Endothelial cell of umbilical vein (primary cell): ENCODE results near the gene TARS1. TPM values are rescaled to one million over a fixed set of nuclear protein-coding genes. Genes with fewer than 3 reads are reported as not detected.

Experiments used
- BruUV-seq: library from RNA; stranded (reverse); fragments of 400-500 nt; replicated peaks from 2 replicates; lab custom pipeline; 2021; lab: Mats Ljungman, UMichigan
- CTCF ChIA-PET: fragments of 300-600, 350-600 bp; sonication (Branson Sonifier 250); formaldehyde crosslinking; loops from one replicate; lab custom pipeline; 2021; ENCODE audit warnings: antibody characterized with exemption, inconsistent platforms; lab: Charles Lee
- POLR2A ChIA-PET: fragments of 300-600, 350-600 bp; sonication (Branson Sonifier 250); formaldehyde crosslinking; loops from one replicate; lab custom pipeline; 2021; ENCODE audit warnings: antibody characterized with exemption, inconsistent platforms; lab: Charles Lee
- DNase-seq: peaks from one replicate; pipeline ENCODE4 v3.0.0-alpha.2; 2011; ENCODE audit warnings: low read depth, low spot score
- FAIRE-seq: peaks from 2 replicates; lab custom pipeline; 2011; peaks lifted over from hg19 to GRCh38; lab: Jason Lieb, UNC
- H2AFZ ChIP-seq: 2 replicates; pipeline ENCODE4 v1.6.0; 2012; ENCODE audit warnings: low read depth, low read length, control low read depth, inconsistent platforms
- H3K27ac ChIP-seq: 2 replicates; pipeline ENCODE4 v1.5.1; 2011; ENCODE audit warnings: low read depth, mild to moderate bottlenecking, control low read depth, low read length, moderate library complexity; ENCODE audit not compliant: insufficient read depth
- H3K27me3 ChIP-seq, 2 experiments: 2 replicates each; pipeline versions ENCODE4 v1.6.0 to v1.6.1; 2011; ENCODE audit warnings: low read length in 2 of 2, mixed read lengths in 1 of 2; ENCODE audit not compliant: control insufficient read depth in 2 of 2, insufficient read depth in 2 of 2
- H3K36me3 ChIP-seq, 2 experiments: 2 replicates in 1 of 2; 3 replicates in 1 of 2; pipeline ENCODE4 v1.5.1; 2011; ENCODE audit warnings: low read length in 2 of 2, mild to moderate bottlenecking in 1 of 2, moderate library complexity in 1 of 2; ENCODE audit not compliant: control insufficient read depth in 2 of 2, insufficient read depth in 2 of 2; ENCODE audit errors: extremely low read depth in 1 of 2
- H3K4me1 ChIP-seq: 3 replicates; pipeline ENCODE4 v1.5.1; 2011; ENCODE audit warnings: mild to moderate bottlenecking, low read length; ENCODE audit not compliant: control insufficient read depth, insufficient read depth; ENCODE audit errors: extremely low read depth
- H3K4me2 ChIP-seq: 2 replicates; pipeline ENCODE4 v1.6.1; 2011; ENCODE audit warnings: low read length, control low read depth, mixed read lengths; ENCODE audit not compliant: insufficient read depth
- H3K4me3 ChIP-seq, 3 experiments: fragments of 200-600 bp in 1 of 3; sonication (generic), shearing (Covaris generic) in 1 of 3; replicated peaks in 1 of 3; 2 replicates each; pipeline ENCODE4 v1.5.1; 2011 to 2016; ENCODE audit warnings: control low read depth in 3 of 3, low read length in 3 of 3, mild to moderate bottlenecking in 2 of 3, inconsistent platforms in 1 of 3, low read depth in 1 of 3, moderate library complexity in 1 of 3; ENCODE audit not compliant: insufficient read depth in 1 of 3
- H3K79me2 ChIP-seq: 2 replicates; pipeline ENCODE4 v1.6.0; 2012; ENCODE audit warnings: low read length, inconsistent platforms; ENCODE audit not compliant: control insufficient read depth, insufficient read depth
- H3K9ac ChIP-seq: replicated peaks from 2 replicates; pipeline ENCODE3; 2011; ENCODE audit warnings: low read length, control low read depth; ENCODE audit not compliant: insufficient read depth; ENCODE audit errors: extremely low read depth
- H3K9me1 ChIP-seq: replicated peaks from 3 replicates; pipeline ENCODE4 v1.6.0; 2011; ENCODE audit warnings: mild to moderate bottlenecking, low read length; ENCODE audit not compliant: control insufficient read depth, insufficient read depth; ENCODE audit errors: extremely low read depth
- H3K9me3 ChIP-seq: replicated peaks from 2 replicates; pipeline ENCODE4 v1.5.1; 2012; ENCODE audit warnings: low read length, inconsistent platforms; ENCODE audit not compliant: control insufficient read depth, insufficient read depth
- H4K20me1 ChIP-seq: replicated peaks from 2 replicates; pipeline ENCODE3; 2011; ENCODE audit warnings: mild to moderate bottlenecking, low read length; ENCODE audit not compliant: control insufficient read depth, insufficient read depth; ENCODE audit errors: extremely low read depth
- EZH2 ChIP-seq: IDR thresholded peaks from 2 replicates; pipeline ENCODE4 v1.6.1; 2012; ENCODE audit warnings: borderline replicate concordance, low read depth, mild to moderate bottlenecking, moderate library complexity, low read length, inconsistent platforms; ENCODE audit not compliant: severe bottlenecking
- FOS ChIP-seq: IDR thresholded peaks from 2 replicates; pipeline ENCODE4 v1.6.1; 2011; ENCODE audit warnings: mild to moderate bottlenecking, low read length, moderate library complexity, borderline replicate concordance; ENCODE audit not compliant: insufficient read depth
- JUN ChIP-seq: IDR thresholded peaks from 2 replicates; pipeline ENCODE4 v1.6.1; 2011; ENCODE audit warnings: borderline replicate concordance, low read depth; ENCODE audit not compliant: insufficient read length, insufficient read depth
- MYC ChIP-seq: IDR thresholded peaks from one replicate; pipeline ENCODE4 v1.6.1; 2011; ENCODE audit warnings: mild to moderate bottlenecking, low read depth, low read length
- POLR2A ChIP-seq: IDR thresholded peaks from 2 replicates; pipeline ENCODE4 v1.6.1; 2012; ENCODE audit warnings: low read depth, mild to moderate bottlenecking, control low read depth, low read length
- POLR2AphosphoS5 ChIP-seq: IDR thresholded peaks from 2 replicates; pipeline ENCODE4 v1.6.1; 2012; ENCODE audit warnings: low read depth, mild to moderate bottlenecking, control low read depth, low read length, moderate library complexity; ENCODE audit not compliant: insufficient read depth
- dilution Hi-C: fragments of 300-500 bp; cut with MboI; formaldehyde crosslinking; loops from one replicate; pipeline ENCODE4 v1.15.0; 2019; ENCODE audit warnings: low sequenced_read_pairs; ENCODE audit not compliant: extremely low pct_ligation_motif_present
- intact Hi-C: fragments of 100-400 bp; cut with micrococcal nuclease; formaldehyde crosslinking; loops from one replicate; pipeline ENCODE4 v1.10.0; 2022
- polyA plus RNA-seq, 4 experiments: library from polyadenylated mRNA; depleted of rRNA in 3 of 4; stranded (reverse) in 3 of 4; unstranded in 1 of 4; fragments of >200 nt; gene quantifications; 2 replicates each; pipeline versions ENCODE4 v1.2.1 to v1.2.3, GENCODE V29; 2011 to 2012; ENCODE audit warnings: missing spikeins in 1 of 4
- total RNA-seq: library from RNA; stranded (reverse); gene quantifications from 2 replicates; pipeline ENCODE4 v1.2.3, GENCODE V29; 2021
- TF ChIP-seq, protein P1 (sequence below): IDR thresholded peaks from 2 replicates; pipeline ENCODE4 v1.6.1; 2011; ENCODE audit not compliant: insufficient read depth, insufficient read length
- TF ChIP-seq, protein P2 (sequence below), 2 donors: IDR thresholded peaks; 1 replicate in 1 of 2; 2 replicates in 1 of 2; pipeline ENCODE4 v1.5.1; 2011; ENCODE audit warnings: low read length in 2 of 2, mild to moderate bottlenecking in 2 of 2, moderate library complexity in 2 of 2, control low read depth in 1 of 2, inconsistent platforms in 1 of 2, low read depth in 1 of 2; ENCODE audit not compliant: insufficient read depth in 1 of 2; ENCODE audit errors: extremely low read depth in 1 of 2

TARS1 gene
- total and polyA plus RNA-seq, 2 donors (not counting 3 experiments of a cell fraction or from before 2014, with no cell fraction given), result 39.1 to 175 TPM

DNA sequence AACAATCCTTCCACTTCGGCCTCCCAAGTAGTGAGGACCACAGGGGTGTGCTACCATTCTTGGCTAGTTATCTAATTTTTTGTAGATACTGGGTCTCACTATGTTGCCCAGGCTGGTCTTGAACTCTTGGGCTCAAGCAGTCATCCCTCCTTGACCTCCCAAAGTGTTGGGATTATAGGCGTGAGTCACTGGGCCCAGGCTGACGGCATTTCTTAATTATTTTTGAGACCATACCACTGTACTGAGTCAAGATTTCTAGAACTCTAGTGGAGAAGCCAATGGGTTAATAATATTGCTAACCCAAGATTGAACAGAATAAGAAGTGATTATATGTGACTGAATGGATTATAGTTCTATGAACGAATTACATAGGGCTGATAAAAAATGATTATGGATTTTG, 66.7 kb downstream of the TARS1 start:
- H3K9ac ChIP-seq, result no peak overlapping the region
- CTCF ChIA-PET, result interaction anchor here (1.2 to 1.5 kb wide), 2 partner anchors 72 to 462 kb away, joined by 3 to 4 read pairs; no protein-coding TSS in a partner anchor
- POLR2A ChIA-PET, result no interaction called here
- intact Hi-C loops (no loop called here), dilution Hi-C loops (no loop called here)
- H3K36me3 ChIP-seq, result no peaks in the 10 kb centered on the region
- H3K79me2 ChIP-seq, result no peaks in the 10 kb centered on the region
- no peak overlapping the region for H3K27ac ChIP-seq
- no peaks in the 10 kb centered on the region for H4K20me1 ChIP-seq
- no peak for DNase-seq
- H3K4me1 ChIP-seq, result no peaks in the 10 kb centered on the region
- no peaks in the 10 kb centered on the region for H3K9me3 ChIP-seq
- H3K4me2 ChIP-seq, result no peak overlapping the region
- BruUV-seq, result no TSS peak
- H3K27me3 ChIP-seq, result no peaks in the 10 kb centered on the region
- no peak for FAIRE-seq
- no peak overlapping the region for H2AFZ ChIP-seq
- TF ChIP-seq, protein P1, sequence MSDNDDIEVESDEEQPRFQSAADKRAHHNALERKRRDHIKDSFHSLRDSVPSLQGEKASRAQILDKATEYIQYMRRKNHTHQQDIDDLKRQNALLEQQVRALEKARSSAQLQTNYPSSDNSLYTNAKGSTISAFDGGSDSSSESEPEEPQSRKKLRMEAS, result no peak
- TF ChIP-seq, protein P2, sequence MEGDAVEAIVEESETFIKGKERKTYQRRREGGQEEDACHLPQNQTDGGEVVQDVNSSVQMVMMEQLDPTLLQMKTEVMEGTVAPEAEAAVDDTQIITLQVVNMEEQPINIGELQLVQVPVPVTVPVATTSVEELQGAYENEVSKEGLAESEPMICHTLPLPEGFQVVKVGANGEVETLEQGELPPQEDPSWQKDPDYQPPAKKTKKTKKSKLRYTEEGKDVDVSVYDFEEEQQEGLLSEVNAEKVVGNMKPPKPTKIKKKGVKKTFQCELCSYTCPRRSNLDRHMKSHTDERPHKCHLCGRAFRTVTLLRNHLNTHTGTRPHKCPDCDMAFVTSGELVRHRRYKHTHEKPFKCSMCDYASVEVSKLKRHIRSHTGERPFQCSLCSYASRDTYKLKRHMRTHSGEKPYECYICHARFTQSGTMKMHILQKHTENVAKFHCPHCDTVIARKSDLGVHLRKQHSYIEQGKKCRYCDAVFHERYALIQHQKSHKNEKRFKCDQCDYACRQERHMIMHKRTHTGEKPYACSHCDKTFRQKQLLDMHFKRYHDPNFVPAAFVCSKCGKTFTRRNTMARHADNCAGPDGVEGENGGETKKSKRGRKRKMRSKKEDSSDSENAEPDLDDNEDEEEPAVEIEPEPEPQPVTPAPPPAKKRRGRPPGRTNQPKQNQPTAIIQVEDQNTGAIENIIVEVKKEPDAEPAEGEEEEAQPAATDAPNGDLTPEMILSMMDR (IDR thresholded peaks at IDR 0.05; ENCODE audit: extremely low read depth in 1 of 2, insufficient read depth in 1 of 2, low read depth in 1 of 2, low read length in 2 of 2), result no peak
- TF ChIP-seq POLR2AphosphoS5 (no peak), FOS (no peak), MYC (no peak), JUN (no peak), POLR2A (no peak), EZH2 (no peak)
- H3K9me1 ChIP-seq, result no peaks in the 10 kb centered on the region
- H3K4me3 ChIP-seq, result no peak overlapping the region
